GM18868 (cell line): ENCODE data around the gene MRPL24.

ENCODE experiments used
- ATAC-seq: cut with Tn5 transposase; IDR thresholded peaks from one replicate; pipeline ENCODE4 v1.9.1; 2021; ENCODE audit warnings: mild to moderate bottlenecking, moderate library complexity; ENCODE audit not compliant: unreplicated experiment

The MRPL24 gene

DNA sequence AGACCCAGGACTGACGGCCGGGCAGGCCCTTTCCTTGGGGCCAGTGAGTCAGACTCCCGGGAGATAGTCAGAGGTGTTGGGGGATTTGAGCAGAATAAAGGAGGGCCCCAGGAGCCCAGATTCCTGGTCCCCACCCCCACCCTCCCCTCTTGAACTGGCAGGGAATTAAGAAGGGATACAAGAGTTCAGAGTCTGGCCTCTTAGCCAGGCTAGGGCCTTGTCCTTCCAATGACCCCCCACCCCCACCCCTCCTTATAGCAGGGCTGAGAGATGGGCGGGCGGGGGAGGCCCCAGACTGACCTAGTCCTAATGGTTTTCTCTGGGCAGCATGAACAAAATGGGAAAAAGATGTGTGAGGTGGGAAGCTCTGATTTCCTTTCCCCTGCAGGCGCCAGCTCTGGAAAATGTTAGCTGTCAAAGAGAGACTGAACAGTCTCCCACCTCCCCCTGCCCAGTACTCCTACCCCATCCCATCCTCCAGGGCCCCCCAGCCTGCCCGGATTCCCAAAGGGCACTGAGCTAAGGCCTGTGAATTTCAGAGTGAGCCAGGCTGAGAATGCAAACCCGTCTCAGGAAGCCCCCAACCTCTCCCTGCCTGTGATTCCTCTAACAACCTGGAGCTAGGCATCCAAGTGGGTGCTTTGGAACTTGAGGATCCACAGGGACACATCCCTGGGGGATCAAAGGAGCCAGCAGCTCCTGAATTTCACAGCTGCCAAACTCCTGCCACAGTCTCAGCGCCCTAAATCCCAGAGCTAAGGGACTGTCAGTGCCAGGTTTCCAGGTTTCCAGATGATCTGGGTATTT, 29.7 kb downstream of the MRPL24 start:
- ATAC-seq: no peak

DNA sequence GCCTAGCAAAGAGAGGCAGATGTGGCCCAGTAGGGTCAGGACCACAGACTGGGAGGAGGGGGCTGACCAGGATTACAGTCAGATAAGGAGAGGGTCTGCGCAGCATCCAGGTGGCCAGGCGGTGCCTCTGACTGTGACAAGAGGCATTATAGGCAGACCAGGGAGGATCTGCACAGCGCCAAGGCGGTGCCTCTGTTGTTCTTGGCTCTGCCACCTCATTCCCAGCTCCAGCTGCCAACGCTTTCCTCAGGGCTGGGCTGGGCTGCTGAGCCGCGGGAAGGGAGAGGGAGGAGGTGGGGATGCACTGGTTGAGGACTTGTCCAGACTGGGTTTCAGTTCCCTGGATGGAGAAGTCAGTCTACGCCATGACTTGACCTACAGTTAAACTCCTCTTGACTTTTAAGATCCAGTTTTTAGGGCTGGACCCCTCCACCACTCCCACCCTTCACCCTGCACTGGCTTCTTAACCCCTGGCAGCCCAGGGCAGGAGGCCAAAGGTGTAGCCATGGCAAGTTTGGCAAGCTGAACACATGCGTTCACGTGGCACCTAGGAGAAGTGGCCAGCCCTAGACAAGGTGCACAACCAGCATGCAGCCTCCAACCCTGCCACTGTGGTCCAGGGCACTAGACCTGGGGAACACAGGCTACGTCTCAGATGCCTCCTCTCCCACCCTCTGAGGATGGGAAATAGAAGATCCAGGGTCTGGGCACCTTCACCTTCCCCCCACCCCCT, 31.0 kb downstream of the MRPL24 start:
- ATAC-seq: no peak

DNA sequence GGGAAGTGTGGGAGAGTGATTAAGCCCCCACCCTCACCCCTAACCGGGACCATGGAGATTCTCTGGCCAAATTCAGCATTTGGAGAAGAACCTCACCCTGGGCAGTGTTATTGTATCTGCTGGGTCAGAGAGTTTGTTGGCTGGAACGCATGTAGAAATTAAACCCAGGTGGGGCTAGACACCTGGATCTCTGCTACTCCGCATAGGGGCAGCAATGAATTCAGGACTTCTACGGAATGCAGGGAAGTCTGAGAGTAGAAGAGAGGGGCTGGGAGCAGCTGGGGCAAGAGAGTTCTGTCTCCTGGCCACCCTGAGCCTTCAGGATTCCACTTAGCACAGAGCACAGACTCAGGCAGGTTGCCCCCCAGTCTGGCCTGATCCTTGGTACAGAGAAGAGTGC, 31.9 kb downstream of the MRPL24 start:
- no peak for ATAC-seq

DNA sequence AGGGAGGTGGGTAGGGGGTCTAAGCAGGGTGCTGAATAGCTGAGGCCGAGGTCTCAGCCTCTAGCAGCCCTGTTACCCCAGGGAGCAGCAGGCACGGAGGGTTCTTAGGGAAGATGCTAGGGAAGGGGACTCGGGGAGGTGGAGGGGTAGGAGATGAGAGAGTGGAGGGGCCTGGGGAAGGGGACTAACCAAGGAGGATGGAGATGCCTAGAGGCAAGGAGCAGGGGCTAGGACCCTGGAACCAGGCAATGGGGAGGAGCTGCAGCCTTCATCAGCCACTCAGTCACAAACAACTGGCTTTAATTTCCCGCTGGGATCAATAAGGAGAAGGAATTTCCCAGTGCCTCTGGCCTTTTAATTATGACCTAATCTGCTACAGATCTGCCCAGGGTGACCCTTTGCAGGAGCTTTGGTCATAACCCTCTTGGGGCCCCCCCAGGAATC, 32.6 kb downstream of the MRPL24 start:
- no peak for ATAC-seq

DNA sequence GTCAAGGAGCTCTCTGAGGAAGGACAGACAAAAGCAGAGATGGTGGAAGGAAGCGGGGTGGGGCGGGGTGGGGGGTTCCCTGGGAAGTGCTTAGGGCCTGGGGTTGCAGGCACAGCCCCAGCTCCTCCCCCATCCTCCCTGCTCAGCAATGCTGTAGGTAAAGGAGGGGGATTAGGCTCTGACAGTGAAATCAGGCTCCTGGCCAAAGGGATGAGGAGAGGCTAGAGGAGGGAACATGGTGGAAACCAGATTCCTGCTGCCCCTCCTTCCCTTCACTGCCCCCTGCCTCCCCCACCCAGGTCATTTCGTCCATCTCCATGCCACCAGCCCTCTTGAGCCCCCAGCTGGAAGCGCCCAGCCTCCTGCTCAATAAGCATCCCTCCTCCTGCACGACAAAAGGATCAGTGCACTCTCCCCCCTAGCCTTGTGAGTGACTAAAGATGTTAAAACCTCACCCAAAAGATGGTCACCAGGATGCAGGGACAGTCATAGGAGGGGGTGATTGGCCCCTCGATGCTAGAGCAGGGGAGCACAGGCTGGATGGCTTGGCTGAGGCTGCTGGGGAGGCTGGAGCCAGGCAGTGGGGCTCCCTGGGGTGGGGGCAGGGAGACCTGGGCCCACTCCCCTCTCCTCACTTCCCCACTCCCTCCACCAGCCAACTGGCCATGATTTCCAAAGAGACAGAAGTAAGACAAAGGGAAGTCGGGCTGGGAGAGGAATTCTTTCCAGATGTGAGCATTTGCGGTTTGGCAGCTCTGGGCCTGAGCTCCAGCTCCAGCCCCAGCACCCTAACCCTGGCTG, 33.3 kb downstream of the MRPL24 start:
- no peak for ATAC-seq

DNA sequence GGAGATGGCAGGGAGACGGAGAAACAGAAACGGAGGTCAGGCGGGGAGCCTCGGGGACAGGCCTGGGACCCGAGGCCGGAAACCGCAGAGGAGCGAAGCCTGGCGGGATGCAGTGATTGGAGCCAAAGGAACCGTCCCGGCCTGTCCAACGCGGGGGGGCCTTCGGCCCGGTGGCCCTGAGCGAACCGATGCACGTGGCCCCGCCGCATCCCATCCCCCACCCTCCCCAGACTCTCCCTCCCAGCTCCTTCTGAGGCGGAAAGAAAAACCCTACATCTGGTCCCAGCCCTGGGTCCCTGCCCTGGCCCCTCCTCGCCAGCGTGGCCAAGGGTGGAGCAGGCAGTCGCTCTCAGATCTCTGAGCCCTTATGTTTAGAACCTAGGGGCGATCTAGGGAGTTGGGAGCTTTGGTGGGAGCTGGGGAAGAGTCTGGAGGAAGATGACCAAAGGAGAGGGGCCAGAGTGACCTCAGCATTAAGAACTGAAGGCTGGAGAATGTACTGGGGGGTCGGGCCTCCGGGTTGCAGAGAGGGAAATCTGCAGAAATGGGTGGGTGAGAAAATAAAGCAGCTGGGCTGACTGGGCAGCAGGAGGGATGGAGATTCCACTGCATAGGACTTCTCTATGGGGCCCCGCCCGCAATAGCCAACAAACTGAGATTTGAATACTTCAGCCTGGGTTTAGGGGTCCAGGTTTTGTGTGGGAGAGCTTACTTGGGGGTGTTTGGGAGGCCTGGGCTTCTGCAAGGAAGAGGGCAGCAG, 34.1 kb downstream of the MRPL24 start:
- no peak for ATAC-seq

DNA sequence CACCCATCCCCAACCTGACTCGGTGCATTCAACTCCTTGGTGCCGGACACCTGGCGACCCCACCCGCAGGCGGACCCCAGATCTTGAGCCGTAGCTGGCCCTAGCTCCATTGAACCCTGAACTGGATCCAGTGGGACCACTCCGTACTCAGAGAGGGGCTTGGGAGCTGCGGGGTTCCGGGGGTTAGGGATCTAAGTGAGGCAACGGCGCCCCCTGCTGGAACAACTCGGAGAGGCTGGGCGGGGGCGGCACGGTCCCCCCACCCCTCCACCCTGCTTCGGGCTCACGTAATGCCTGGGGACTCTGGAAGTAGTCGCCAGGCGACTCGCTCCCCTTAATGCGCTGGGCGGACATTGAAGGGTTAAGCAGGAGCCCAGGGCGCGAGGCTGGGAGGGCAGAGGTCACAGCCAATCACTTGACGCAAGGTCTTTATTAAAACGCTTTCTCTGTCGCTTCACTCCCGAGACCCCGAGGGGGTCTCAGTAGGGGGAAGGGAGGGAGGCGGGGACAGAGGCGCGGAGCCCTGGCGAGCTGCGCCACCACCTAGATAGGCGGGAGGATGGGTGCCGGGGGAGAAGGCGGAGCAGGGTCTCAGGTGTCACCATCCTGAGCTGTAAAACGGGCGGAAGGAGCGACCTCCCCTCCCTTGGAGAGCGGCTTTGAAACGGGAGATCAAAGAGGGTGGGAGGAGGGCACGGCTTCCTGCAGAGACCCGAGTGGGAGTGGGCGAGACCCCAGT, 34.8 kb downstream of the MRPL24 start:
- ATAC-seq: no peak

DNA sequence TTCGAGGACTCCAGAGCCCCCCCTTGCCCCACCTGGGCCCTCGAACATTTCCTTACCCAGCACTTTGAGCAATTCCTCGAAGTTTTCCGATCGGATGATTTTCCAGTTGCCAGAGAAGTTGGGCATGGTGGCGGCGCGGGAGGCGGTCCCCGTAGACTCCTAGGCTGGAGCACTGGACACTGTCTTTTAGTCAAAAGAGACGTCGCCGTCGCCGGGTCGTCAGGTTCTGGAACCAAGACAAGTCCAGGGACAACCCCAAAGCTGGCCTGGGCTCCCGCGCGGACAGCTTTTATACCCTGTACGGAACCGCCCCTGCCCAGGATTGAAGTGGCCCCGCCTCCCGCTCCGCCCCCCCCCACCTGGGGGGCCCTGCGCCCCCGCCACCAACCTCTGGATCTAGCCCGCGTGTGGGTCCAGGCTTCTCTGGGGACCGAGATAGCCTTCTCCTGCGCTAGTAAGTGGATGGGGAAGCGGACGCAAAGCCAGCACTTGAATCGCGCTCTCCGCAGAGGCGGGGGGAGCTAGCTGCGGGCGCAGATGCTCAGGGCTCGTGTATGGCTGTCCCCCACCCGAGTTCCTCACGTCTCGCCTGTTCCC, 35.5 kb downstream of the MRPL24 start, which contains the start of gene CRABP2:
Gene CRABP2, minus strand, starts transcription at position 263 of the 597 bp plus-strand sequence. Its CDS starts 137 bp downstream, at position 126.
- ATAC-seq: no peak

DNA sequence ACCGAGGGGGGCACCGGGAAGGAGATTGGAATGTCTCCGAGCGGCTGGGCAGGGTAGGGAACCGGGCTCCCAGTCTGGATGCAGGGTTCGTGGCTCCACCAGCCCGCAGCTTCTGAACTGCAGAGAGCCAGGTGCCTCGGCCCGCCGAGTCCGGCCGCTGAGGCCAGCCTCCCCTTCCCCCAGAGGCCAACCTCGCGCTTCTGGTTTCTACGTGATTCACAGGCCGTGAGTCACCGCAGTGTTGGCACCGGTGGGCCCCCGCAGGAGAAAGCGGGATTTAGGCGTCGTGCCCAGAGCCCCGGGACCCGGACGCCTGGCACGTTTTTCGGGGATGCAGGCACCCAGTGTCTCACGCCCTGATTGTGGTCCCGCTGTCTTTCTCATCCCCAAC, 36.0 kb downstream of the MRPL24 start:
- ATAC-seq: no peak

DNA sequence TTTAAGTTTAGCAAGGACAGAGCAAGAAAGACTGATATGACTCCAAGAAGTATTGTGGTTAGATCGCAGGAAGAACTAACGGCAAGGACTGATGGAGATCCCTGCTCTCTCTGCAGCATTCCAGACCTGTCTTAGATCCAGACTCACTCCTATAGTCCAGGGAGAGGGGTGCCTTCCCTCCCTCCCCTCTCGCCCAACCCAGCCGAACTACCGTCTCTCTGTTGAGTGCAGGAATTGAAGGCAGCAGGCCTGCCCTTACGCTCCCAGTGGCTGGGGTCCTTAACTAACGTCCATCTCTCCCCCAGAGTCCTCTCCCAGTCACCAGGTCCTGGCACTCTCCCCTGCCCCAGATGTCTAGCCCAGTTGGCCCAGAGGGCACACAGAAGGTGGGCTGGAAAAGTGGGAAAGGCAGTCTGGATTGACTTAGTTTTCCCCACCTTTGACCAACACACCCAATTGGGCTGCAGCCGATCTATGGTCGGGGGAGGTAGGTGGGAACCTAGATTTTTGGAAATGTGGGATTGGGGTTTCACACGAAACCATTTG, 36.6 kb downstream of the MRPL24 start:
- no peak for ATAC-seq

DNA sequence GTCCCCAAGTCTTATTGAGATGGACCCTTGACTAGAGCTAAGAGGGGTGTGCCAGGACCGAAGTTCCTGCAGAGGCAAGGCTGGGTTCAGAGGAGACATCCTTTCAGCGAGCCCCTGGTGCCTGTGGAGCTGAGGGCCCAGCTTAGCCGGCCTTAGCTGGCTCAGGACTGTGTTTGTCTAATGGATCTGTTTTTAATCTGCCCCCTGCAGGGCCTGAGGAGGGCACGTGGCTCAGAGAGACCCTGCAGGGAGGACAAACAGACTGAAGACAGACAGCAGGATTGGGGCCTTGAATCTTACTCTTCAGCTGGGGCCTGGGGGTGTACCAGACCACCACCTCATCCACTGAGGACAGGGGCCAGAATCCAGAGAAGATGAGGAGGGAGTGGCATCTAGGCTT, 37.1 kb downstream of the MRPL24 start:
- no peak for ATAC-seq

DNA sequence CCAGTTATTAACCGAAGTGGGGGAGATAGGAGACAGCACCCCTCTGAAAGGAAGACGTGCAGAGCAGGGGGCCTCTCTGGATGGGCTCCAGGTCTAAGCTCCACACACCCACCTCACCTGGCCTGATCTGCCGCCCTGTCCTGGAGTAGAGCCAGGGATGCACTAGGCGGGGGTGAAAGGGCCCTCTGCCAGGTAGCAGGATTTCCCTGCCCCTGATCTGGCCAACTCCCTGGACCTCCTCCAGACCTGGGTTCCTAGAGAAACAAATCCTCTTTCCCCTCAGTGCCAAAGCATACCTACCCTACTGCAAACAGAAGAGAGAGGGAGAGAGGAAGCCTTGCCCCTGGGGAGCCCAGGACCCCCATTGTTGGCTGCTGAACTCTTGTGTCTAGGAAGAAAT, 37.6 kb downstream of the MRPL24 start:
- no peak for ATAC-seq

DNA sequence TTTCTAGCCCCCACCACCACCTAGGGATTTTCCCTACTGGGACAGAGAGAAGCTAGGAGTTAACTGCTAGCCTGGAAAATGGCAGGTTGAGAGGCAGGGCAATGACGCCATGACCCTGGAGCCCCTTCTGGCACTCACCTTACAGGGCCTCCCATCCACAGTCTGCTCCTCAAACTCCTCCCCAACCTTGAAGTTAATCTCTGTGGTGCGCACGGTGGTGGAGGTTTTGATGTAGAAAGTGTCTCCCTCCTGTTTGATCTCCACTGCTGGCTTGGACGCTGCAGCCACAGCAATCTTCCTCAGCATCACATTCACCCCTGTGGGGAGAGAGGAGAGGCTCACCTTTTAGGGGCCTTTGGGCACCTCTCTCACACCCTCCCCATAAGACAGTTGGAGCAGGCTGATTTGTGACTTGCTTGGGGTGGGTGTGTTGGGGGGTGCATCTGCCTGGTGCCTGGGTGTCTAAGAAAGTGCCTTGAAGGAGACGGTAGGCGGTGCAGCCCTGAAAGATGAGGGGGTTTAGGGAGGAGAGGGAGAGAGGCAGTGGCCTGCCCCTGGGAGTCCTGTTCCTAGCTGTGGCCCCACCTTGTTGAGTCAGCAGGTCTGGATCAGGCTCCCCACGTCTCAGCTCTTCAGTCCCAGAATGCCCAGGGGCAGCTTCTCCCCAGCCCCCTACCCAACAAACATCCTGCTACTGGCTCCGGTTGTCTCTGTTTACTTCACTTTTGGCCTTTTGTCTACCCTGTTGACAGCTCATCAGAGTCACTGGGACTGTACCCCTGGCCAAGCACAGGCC, 40.0 kb downstream of the MRPL24 start:
- no peak for ATAC-seq

DNA sequence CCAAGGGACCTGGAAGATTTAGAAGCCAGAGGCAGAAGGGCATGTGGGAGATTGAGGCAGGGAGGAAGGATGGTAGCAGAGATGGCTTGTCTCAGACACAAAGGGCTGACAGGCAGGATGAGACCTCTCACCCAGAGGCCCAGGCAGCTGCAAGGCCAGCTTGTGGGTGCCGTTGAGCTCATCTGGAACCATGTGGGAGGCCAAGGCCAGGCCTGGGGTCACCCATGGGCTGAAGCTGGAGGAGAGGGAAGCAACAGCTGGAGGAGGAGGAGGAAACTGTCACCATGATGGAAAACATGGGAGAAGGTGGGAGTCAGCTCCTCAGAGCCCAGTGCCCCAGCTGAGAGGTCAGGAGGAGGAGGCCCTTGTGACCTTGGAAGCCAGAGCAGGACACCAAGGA, 41.9 kb downstream of the MRPL24 start:
- no peak for ATAC-seq

DNA sequence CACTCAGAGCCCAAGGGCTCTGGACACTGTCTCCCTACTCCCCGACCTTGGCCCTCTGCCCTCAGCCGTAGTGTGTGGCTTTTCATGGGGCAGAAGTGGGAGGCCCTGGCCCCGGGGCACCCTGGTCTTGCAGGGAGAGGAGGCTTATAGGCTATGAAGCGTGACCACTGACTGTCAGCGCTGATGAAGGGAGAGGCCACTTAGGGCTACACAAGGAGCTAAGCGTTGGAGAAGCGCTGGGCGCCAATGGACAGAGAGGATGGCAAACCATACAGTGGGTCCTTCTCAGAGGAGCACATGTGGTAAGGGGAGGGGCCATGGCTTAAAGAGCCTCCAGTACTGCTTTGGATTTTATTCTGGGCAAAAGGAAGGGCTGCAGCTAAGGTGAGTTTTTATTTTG, 43.4 kb downstream of the MRPL24 start:
- no peak for ATAC-seq

DNA sequence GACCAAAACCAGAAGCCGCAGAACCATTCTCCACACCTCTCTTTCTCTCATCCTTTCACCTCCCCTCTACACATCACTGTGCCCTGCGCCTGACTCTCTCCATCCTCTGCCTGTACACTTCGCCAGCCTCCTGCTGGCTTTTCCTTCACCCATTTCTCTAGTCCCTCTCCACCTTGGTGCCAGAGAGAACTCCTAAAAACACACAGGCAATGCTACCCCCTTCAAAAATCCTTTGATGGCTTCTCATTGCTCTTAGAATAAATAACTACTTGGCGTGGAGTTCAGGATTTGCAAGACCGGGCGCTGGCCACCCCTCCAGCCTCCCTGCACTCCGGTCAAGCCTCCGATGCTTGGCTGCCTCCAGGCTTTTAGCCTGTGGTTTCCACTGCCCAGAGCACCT, 44.1 kb downstream of the MRPL24 start:
- no peak for ATAC-seq

DNA sequence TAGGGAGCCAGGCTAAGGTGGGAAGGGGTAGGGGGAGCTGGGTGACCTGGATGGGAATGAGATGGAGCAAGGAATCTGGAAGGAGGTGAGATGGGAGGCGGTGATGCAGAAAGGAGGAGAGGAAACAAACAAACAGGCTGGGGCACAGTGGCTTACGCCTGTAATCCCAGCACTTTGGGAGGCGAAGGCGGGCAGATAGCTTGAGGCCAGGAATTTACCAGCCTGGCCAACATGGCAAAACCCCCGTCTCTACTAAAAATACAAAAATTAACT, 46.3 kb downstream of the MRPL24 start:
- no peak for ATAC-seq

DNA sequence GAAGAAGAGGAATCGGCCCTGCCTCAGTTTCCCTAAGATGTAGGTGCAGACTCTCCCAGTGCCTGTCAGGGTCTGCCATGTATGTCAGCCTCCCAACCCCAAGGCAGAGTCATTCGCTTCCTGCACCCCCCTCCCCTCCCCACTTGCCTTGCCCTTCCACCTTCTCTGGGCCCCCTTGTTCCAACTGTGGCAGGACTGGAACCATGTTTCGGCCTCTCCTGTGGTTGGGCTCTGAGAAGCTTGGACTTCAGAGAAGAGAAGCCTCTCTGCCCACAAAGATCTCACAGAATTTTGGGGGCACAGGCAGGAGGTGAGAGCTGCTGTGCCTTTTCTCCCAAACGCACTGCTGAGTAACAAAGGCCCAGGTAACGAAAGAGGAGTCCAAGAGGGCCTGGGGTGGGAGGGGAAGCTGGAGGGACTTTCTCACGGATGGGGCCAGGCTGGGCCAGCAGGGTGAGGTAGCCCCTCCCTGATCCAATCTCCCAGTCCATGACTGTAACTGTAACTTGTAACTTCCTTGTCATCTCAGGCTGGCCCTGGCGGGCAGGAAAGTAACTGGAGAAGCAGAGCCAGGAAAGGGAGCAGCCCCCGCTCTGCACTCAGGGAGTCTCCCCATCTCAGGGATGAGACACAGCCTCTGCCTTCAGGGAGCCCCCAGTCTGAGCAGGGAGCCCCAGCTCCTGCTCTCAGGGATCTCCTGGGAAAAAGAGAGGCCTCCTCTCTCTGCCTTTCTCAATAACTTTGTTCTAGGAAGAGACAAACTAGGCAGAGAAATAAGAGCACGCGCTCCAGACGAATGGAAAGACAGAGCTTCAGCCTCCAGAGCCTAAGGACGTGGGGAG, 46.8 kb downstream of the MRPL24 start:
- no peak for ATAC-seq
